ENCODE measurements around the gene ZNF497. TPM values are rescaled to one million over a fixed set of nuclear protein-coding genes. Genes with fewer than 3 reads are reported as not detected.

ZNF497 gene
- total and polyA plus RNA-seq, 10 of the 15 experiments (the other 5 are each of a cell fraction or from before 2014, with no cell fraction given) = 0.09 to 0.82 (median 0.28) TPM

DNA sequence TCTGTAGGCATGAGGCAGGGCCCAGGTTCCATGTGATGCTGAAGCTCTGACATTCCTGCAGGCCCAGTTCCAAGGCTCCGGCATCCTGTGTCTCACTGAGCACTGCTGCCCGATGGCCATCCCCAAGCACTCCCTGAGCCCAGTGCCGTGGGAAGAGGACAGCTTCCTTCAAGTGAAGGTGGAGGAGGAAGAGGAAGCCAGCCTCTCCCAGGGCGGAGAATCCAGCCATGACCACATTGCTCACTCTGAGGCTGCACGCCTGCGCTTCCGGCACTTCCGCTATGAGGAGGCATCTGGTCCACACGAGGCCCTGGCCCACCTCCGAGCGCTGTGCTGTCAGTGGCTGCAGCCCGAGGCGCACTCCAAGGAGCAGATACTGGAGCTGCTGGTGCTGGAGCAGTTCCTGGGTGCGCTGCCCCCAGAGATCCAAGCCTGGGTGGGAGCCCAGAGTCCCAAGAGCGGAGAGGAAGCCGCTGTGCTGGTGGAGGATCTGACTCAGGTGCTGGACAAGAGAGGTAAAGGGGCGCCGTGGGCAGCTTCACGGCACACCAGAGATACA lies 27.8 kb downstream of the ZNF497 start:
- 88% methylated on average over 19 of the region's 19 CpGs for WGBS (ENCODE audit: insufficient coverage, insufficient replicate concordance, low lambda C conversion rate, missing lambda C conversion rate)
- DNase-seq (ENCODE audit: low read depth, low spot score) = no peak
- no peak for ATAC-seq
- no peaks in the 10 kb centered on the region; the same call in 2 of the 3 replicates for H3K9me3 ChIP-seq (replicated peaks; ENCODE audit: control insufficient read depth, insufficient read depth, low read length)
- no peak overlapping the region for H2AFZ ChIP-seq (ENCODE audit: control insufficient read depth, low read depth, low read length)
- POLR2A ChIA-PET = interaction anchor here (0.9 kb wide), 1 partner anchor 9 kb away, joined by 9 read pairs; no protein-coding TSS in a partner anchor
- H4K20me1 ChIP-seq (ENCODE audit: control insufficient read depth, insufficient read depth) = no peaks in the 10 kb centered on the region
- SMC1A ChIA-PET (ENCODE audit: uncharacterized antibody, unreplicated experiment) = interaction anchor here (0.9 kb wide), 1 partner anchor 144 kb away, joined by 3 read pairs; no protein-coding TSS in a partner anchor
- CTCF ChIA-PET = no interaction called here
- no peak overlapping the region for H3K4me3 ChIP-seq
- H3K27ac ChIP-seq (ENCODE audit: control insufficient read depth, insufficient read depth) = no peak overlapping the region
- peaks cover 7 to 11% of the 10 kb centered on the region in 2 experiments; a peak in 3 of 4 replicates for H3K36me3 ChIP-seq (ENCODE audit: control insufficient read depth in 2 of 2, insufficient read depth in 2 of 2, low read length in 1 of 2)
- RAD21 ChIA-PET (ENCODE audit: unreplicated experiment) = no interaction called here
- no peaks in the 10 kb centered on the region for H3K27me3 ChIP-seq (replicated peaks in 1 of 2; ENCODE audit: control insufficient read depth in 2 of 2, insufficient read depth in 2 of 2, low read length in 1 of 2)
- intact Hi-C loops (cut with micrococcal nuclease; ENCODE audit: unreplicated experiment) (no loop called here), in situ Hi-C loops (cut with MboI) (no loop called here)
- BruUV-seq (replicated peaks) = no TSS peak
- H3K4me1 ChIP-seq (ENCODE audit: control insufficient read depth, insufficient read depth, low read length) = no peaks in the 10 kb centered on the region
- H3K9ac ChIP-seq (ENCODE audit: control insufficient read depth, insufficient read depth, low read length) = no peak overlapping the region
- H3K79me2 ChIP-seq (ENCODE audit: control insufficient read depth, insufficient read depth, low read length) = no peaks in the 10 kb centered on the region
- FAIRE-seq = no peak
- TF ChIP-seq, protein P1, sequence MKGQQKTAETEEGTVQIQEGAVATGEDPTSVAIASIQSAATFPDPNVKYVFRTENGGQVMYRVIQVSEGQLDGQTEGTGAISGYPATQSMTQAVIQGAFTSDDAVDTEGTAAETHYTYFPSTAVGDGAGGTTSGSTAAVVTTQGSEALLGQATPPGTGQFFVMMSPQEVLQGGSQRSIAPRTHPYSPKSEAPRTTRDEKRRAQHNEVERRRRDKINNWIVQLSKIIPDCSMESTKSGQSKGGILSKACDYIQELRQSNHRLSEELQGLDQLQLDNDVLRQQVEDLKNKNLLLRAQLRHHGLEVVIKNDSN (IDR thresholded peaks at IDR 0.05; ENCODE audit: borderline replicate concordance, extremely low read length, insufficient read depth, low read depth, low read length) = no peak
- TF ChIP-seq EZH2 (IDR thresholded peaks at IDR 0.05; ENCODE audit: borderline replicate concordance, control insufficient read depth, low read depth, low read length) (no peak), ZNF217 (IDR thresholded peaks at IDR 0.05) (no peak), RFX5 (IDR thresholded peaks at IDR 0.05; ENCODE audit: low read depth, low read length) (no peak)
- TF ChIP-seq, protein P2, sequence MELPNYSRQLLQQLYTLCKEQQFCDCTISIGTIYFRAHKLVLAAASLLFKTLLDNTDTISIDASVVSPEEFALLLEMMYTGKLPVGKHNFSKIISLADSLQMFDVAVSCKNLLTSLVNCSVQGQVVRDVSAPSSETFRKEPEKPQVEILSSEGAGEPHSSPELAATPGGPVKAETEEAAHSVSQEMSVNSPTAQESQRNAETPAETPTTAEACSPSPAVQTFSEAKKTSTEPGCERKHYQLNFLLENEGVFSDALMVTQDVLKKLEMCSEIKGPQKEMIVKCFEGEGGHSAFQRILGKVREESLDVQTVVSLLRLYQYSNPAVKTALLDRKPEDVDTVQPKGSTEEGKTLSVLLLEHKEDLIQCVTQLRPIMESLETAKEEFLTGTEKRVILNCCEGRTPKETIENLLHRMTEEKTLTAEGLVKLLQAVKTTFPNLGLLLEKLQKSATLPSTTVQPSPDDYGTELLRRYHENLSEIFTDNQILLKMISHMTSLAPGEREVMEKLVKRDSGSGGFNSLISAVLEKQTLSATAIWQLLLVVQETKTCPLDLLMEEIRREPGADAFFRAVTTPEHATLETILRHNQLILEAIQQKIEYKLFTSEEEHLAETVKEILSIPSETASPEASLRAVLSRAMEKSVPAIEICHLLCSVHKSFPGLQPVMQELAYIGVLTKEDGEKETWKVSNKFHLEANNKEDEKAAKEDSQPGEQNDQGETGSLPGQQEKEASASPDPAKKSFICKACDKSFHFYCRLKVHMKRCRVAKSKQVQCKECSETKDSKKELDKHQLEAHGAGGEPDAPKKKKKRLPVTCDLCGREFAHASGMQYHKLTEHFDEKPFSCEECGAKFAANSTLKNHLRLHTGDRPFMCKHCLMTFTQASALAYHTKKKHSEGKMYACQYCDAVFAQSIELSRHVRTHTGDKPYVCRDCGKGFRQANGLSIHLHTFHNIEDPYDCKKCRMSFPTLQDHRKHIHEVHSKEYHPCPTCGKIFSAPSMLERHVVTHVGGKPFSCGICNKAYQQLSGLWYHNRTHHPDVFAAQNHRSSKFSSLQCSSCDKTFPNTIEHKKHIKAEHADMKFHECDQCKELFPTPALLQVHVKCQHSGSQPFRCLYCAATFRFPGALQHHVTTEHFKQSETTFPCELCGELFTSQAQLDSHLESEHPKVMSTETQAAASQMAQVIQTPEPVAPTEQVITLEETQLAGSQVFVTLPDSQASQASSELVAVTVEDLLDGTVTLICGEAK (IDR thresholded peaks at IDR 0.05; ENCODE audit: borderline replicate concordance) = no peak
- no peak overlapping the region for H3K4me2 ChIP-seq (ENCODE audit: control insufficient read depth, insufficient read depth)

All from GM12878 (cell line).